ENCODE results near the gene MPPE1.

DNA sequence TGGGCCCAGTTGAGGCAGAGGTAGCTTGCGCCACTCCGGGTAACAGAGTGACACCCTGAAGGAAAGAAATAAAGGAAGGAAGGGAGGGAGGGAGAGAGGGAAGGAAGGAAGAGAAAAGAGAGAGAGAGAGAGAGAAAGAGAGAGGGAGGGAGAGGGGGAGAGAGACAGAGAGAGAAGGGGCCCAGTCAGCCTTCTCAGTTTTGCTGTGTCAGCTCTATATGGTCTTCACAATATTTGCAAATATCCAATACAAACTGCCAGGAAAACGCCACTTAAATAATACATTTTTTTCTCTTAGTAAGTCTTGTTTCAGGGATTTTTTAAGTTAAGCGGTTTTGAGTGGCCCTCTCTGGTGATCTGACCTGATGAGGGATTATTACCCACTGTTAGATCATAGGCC lies 62.5 kb downstream of the MPPE1 start:
- TF ChIP-seq, protein P1, sequence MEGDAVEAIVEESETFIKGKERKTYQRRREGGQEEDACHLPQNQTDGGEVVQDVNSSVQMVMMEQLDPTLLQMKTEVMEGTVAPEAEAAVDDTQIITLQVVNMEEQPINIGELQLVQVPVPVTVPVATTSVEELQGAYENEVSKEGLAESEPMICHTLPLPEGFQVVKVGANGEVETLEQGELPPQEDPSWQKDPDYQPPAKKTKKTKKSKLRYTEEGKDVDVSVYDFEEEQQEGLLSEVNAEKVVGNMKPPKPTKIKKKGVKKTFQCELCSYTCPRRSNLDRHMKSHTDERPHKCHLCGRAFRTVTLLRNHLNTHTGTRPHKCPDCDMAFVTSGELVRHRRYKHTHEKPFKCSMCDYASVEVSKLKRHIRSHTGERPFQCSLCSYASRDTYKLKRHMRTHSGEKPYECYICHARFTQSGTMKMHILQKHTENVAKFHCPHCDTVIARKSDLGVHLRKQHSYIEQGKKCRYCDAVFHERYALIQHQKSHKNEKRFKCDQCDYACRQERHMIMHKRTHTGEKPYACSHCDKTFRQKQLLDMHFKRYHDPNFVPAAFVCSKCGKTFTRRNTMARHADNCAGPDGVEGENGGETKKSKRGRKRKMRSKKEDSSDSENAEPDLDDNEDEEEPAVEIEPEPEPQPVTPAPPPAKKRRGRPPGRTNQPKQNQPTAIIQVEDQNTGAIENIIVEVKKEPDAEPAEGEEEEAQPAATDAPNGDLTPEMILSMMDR (IDR thresholded peaks at IDR 0.05), result no peak
- no peak for TF ChIP-seq POLR2A (IDR thresholded peaks at IDR 0.05)

Measured in adrenal gland (tissue), 5 donors.